Loucy (cell line): ENCODE measurements around the gene MPRIP.

Experiments used
- H2AFZ ChIP-seq: fragments of 200-600 bp; sonication (generic); 2 replicates; pipeline ENCODE4 v1.6.0; 2016; ENCODE audit warnings: antibody characterized with exemption, mild to moderate bottlenecking, low read length, moderate library complexity
- H3F3A ChIP-seq: fragments of 200-600 bp; 2 replicates; pipeline ENCODE4 v1.6.0; 2016; ENCODE audit warnings: antibody characterized with exemption, low read depth, mild to moderate bottlenecking
- H3K27me3 ChIP-seq: fragments of 200-600 bp; sonication (generic); 2 replicates; pipeline ENCODE4 v1.6.1; 2014; ENCODE audit warnings: low read length, mild to moderate bottlenecking; ENCODE audit not compliant: insufficient read depth, poor library complexity, severe bottlenecking
- H3K36me3 ChIP-seq: fragments of 200-600 bp; sonication (generic); 2 replicates; pipeline ENCODE4 v1.6.1; 2016; ENCODE audit warnings: low read length; ENCODE audit not compliant: insufficient read depth
- H3K4me1 ChIP-seq: fragments of 200-600 bp; sonication (generic); 2 replicates; pipeline ENCODE4 v1.5.1; 2014; ENCODE audit warnings: low read length, mild to moderate bottlenecking; ENCODE audit not compliant: insufficient read depth, poor library complexity, severe bottlenecking
- H3K4me2 ChIP-seq: fragments of 200-600 bp; sonication (generic); 2 replicates; pipeline ENCODE4 v1.6.0; 2014; ENCODE audit warnings: antibody characterized with exemption, low read length, low read depth, mild to moderate bottlenecking; ENCODE audit not compliant: poor library complexity, severe bottlenecking
- H3K4me3 ChIP-seq: fragments of 200-600 bp; sonication (generic); 2 replicates; pipeline ENCODE4 v1.5.1; 2014; ENCODE audit warnings: low read length, mild to moderate bottlenecking, mixed read lengths; ENCODE audit not compliant: poor library complexity, severe bottlenecking
- H3K79me2 ChIP-seq: fragments of 200-600 bp; sonication (generic); 2 replicates; pipeline ENCODE4 v1.6.1; 2014; ENCODE audit warnings: low read length; ENCODE audit not compliant: insufficient read depth
- H3K9ac ChIP-seq: fragments of 200-600 bp; sonication (generic); 2 replicates; pipeline ENCODE4 v1.6.0; 2014; ENCODE audit warnings: mild to moderate bottlenecking, low read depth, low read length, moderate library complexity; ENCODE audit not compliant: poor library complexity, severe bottlenecking
- H3K9me2 ChIP-seq: fragments of 200-600 bp; sonication (generic); replicated peaks from 2 replicates; pipeline ENCODE4 v1.6.1; 2016; ENCODE audit warnings: low read depth, low read length, mixed read lengths
- H3K9me3 ChIP-seq: fragments of 200-600 bp; sonication (generic); 2 replicates; pipeline ENCODE4 v1.6.1; 2014; ENCODE audit warnings: mild to moderate bottlenecking, antibody characterized with exemption, low read length, low read depth; ENCODE audit not compliant: insufficient read depth
- H4K20me1 ChIP-seq: fragments of 200-600 bp; sonication (generic); 2 replicates; pipeline ENCODE4 v1.6.0; 2014; ENCODE audit warnings: antibody characterized with exemption, low read length, mild to moderate bottlenecking; ENCODE audit not compliant: insufficient read depth, poor library complexity, severe bottlenecking
- CTCF ChIP-seq: fragments of 200-600 bp; sonication (generic); conservative IDR thresholded peaks from 2 replicates; pipeline ENCODE4 v1.5.1; 2014; ENCODE audit warnings: mild to moderate bottlenecking, antibody characterized with exemption, low read length
- EZH2phosphoT487 ChIP-seq: fragments of 200-600 bp; IDR thresholded peaks from 2 replicates; pipeline ENCODE4 v1.6.1; 2018; ENCODE audit warnings: antibody characterized with exemption, mild to moderate bottlenecking, moderate library complexity, borderline replicate concordance

The MPRIP gene

GRCh38 chr17:17128476-17129075 lies 86.3 kb downstream of the MPRIP start:
- peaks cover 69% of the 10 kb centered on the region; the same call in 1 of the 2 replicates for H3K36me3 ChIP-seq

DNA sequence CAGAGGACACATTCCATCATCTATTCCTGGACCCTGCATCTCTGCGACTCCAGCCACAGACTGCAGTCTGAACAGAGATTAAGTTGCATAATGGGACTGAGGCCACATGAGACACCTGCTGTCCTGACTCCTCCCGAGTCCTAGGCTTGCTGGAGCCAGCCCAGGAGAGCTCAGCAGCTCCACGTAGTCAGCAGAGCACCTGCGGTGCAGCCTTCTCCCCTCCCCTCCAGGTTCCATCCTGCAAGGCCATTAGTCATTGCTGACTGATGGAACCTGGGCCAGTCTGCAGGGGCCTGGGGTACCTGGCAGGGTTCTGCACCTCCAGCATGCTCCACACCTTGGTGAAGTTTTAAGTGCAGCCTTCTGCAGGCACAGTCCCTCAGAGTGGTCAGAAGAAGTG lies 87.2 kb downstream of the MPRIP start:
- H2AFZ ChIP-seq = no peak overlapping the region
- no peaks in the 10 kb centered on the region for H3K27me3 ChIP-seq
- no peak overlapping the region for H3K4me3 ChIP-seq
- TF ChIP-seq CTCF (no peak), EZH2phosphoT487 (no peak)
- H3K79me2 ChIP-seq = peaks cover 19% of the 10 kb centered on the region
- H3K9ac ChIP-seq = no peak overlapping the region
- no peaks in the 10 kb centered on the region for H3F3A ChIP-seq
- H4K20me1 ChIP-seq = peaks cover 8% of the 10 kb centered on the region
- peaks cover 5% of the 10 kb centered on the region for H3K4me1 ChIP-seq
- H3K4me2 ChIP-seq = no peak overlapping the region
- H3K9me3 ChIP-seq = no peaks in the 10 kb centered on the region
- H3K36me3 ChIP-seq = peaks cover 78% of the 10 kb centered on the region; the same call in 1 of the 2 replicates
- no peaks in the 10 kb centered on the region for H3K9me2 ChIP-seq

More at GRCh38 chr17:17128476-17129075, 86.3 kb downstream of the MPRIP start:
- H3K9ac ChIP-seq = no peak overlapping the region
- peaks cover 5% of the 10 kb centered on the region for H3K4me1 ChIP-seq
- H3K79me2 ChIP-seq = peaks cover 28% of the 10 kb centered on the region
- no peaks in the 10 kb centered on the region for H3K27me3 ChIP-seq
- H3K4me3 ChIP-seq = no peak overlapping the region
- H3K4me2 ChIP-seq = no peak overlapping the region
- H4K20me1 ChIP-seq = peaks cover 8% of the 10 kb centered on the region
- H2AFZ ChIP-seq = no peak overlapping the region
- H3F3A ChIP-seq = no peaks in the 10 kb centered on the region
- no peaks in the 10 kb centered on the region for H3K9me2 ChIP-seq
- no peak for TF ChIP-seq EZH2phosphoT487
- no peak for TF ChIP-seq CTCF
- H3K9me3 ChIP-seq = no peaks in the 10 kb centered on the region

GRCh38 chr17:17130077-17130844 lies 88.0 kb downstream of the MPRIP start:
- peaks cover 11% of the 10 kb centered on the region; the same call in 1 of the 2 replicates for H3K79me2 ChIP-seq
- no peak overlapping the region for H3K4me2 ChIP-seq
- H3K9me3 ChIP-seq = no peaks in the 10 kb centered on the region
- H2AFZ ChIP-seq = no peak overlapping the region
- no peak overlapping the region for H3K4me3 ChIP-seq
- H3K4me1 ChIP-seq = peaks cover under 1% of the 10 kb centered on the region
- H3K36me3 ChIP-seq = peaks cover 86% of the 10 kb centered on the region; the same call in 1 of the 2 replicates
- no peaks in the 10 kb centered on the region for H3K9me2 ChIP-seq
- H4K20me1 ChIP-seq = peaks cover 6% of the 10 kb centered on the region
- TF ChIP-seq EZH2phosphoT487 (no peak), CTCF (no peak)
- H3K9ac ChIP-seq = no peak overlapping the region
- H3K27me3 ChIP-seq = no peaks in the 10 kb centered on the region
- H3F3A ChIP-seq = no peaks in the 10 kb centered on the region
